Endothelial cell of umbilical vein (primary cell): ENCODE measurements around the gene ADAM22. TPM values are rescaled to one million over a fixed set of nuclear protein-coding genes. Genes with fewer than 3 reads are reported as not detected.

Source experiments
- BruUV-seq: library from RNA; stranded (reverse); fragments of 400-500 nt; replicated peaks from 2 replicates; lab custom pipeline; 2021; lab: Mats Ljungman, UMichigan
- CTCF ChIA-PET: fragments of 300-600, 350-600 bp; sonication (Branson Sonifier 250); formaldehyde crosslinking; loops from one replicate; lab custom pipeline; 2021; ENCODE audit warnings: antibody characterized with exemption, inconsistent platforms; lab: Charles Lee
- POLR2A ChIA-PET: fragments of 300-600, 350-600 bp; sonication (Branson Sonifier 250); formaldehyde crosslinking; loops from one replicate; lab custom pipeline; 2021; ENCODE audit warnings: antibody characterized with exemption, inconsistent platforms; lab: Charles Lee
- DNase-seq: peaks from one replicate; pipeline ENCODE4 v3.0.0-alpha.2; 2011; ENCODE audit warnings: low read depth, low spot score
- FAIRE-seq: peaks from 2 replicates; lab custom pipeline; 2011; peaks lifted over from hg19 to GRCh38; lab: Jason Lieb, UNC
- H2AFZ ChIP-seq: 2 replicates; pipeline ENCODE4 v1.6.0; 2012; ENCODE audit warnings: low read depth, low read length, control low read depth, inconsistent platforms
- H3K27ac ChIP-seq: 2 replicates; pipeline ENCODE4 v1.5.1; 2011; ENCODE audit warnings: low read depth, mild to moderate bottlenecking, control low read depth, low read length, moderate library complexity; ENCODE audit not compliant: insufficient read depth
- H3K27me3 ChIP-seq, 2 experiments: 2 replicates each; pipeline versions ENCODE4 v1.6.0 to v1.6.1; 2011; ENCODE audit warnings: low read length in 2 of 2, mixed read lengths in 1 of 2; ENCODE audit not compliant: control insufficient read depth in 2 of 2, insufficient read depth in 2 of 2
- H3K36me3 ChIP-seq, 2 experiments: 2 replicates in 1 of 2; 3 replicates in 1 of 2; pipeline ENCODE4 v1.5.1; 2011; ENCODE audit warnings: low read length in 2 of 2, mild to moderate bottlenecking in 1 of 2, moderate library complexity in 1 of 2; ENCODE audit not compliant: control insufficient read depth in 2 of 2, insufficient read depth in 2 of 2; ENCODE audit errors: extremely low read depth in 1 of 2
- H3K4me1 ChIP-seq: 3 replicates; pipeline ENCODE4 v1.5.1; 2011; ENCODE audit warnings: mild to moderate bottlenecking, low read length; ENCODE audit not compliant: control insufficient read depth, insufficient read depth; ENCODE audit errors: extremely low read depth
- H3K4me2 ChIP-seq: 2 replicates; pipeline ENCODE4 v1.6.1; 2011; ENCODE audit warnings: low read length, control low read depth, mixed read lengths; ENCODE audit not compliant: insufficient read depth
- H3K4me3 ChIP-seq, 3 experiments: fragments of 200-600 bp in 1 of 3; sonication (generic), shearing (Covaris generic) in 1 of 3; replicated peaks in 1 of 3; 2 replicates each; pipeline ENCODE4 v1.5.1; 2011 to 2016; ENCODE audit warnings: control low read depth in 3 of 3, low read length in 3 of 3, mild to moderate bottlenecking in 2 of 3, inconsistent platforms in 1 of 3, low read depth in 1 of 3, moderate library complexity in 1 of 3; ENCODE audit not compliant: insufficient read depth in 1 of 3
- H3K79me2 ChIP-seq: 2 replicates; pipeline ENCODE4 v1.6.0; 2012; ENCODE audit warnings: low read length, inconsistent platforms; ENCODE audit not compliant: control insufficient read depth, insufficient read depth
- H3K9ac ChIP-seq: replicated peaks from 2 replicates; pipeline ENCODE3; 2011; ENCODE audit warnings: low read length, control low read depth; ENCODE audit not compliant: insufficient read depth; ENCODE audit errors: extremely low read depth
- H3K9me1 ChIP-seq: replicated peaks from 3 replicates; pipeline ENCODE4 v1.6.0; 2011; ENCODE audit warnings: mild to moderate bottlenecking, low read length; ENCODE audit not compliant: control insufficient read depth, insufficient read depth; ENCODE audit errors: extremely low read depth
- H3K9me3 ChIP-seq: replicated peaks from 2 replicates; pipeline ENCODE4 v1.5.1; 2012; ENCODE audit warnings: low read length, inconsistent platforms; ENCODE audit not compliant: control insufficient read depth, insufficient read depth
- H4K20me1 ChIP-seq: replicated peaks from 2 replicates; pipeline ENCODE3; 2011; ENCODE audit warnings: mild to moderate bottlenecking, low read length; ENCODE audit not compliant: control insufficient read depth, insufficient read depth; ENCODE audit errors: extremely low read depth
- CTCF ChIP-seq, 2 donors: IDR thresholded peaks; 1 replicate in 1 of 2; 2 replicates in 1 of 2; pipeline ENCODE4 v1.5.1; 2011; ENCODE audit warnings: low read length in 2 of 2, mild to moderate bottlenecking in 2 of 2, moderate library complexity in 2 of 2, control low read depth in 1 of 2, inconsistent platforms in 1 of 2, low read depth in 1 of 2; ENCODE audit not compliant: insufficient read depth in 1 of 2; ENCODE audit errors: extremely low read depth in 1 of 2
- EZH2 ChIP-seq: IDR thresholded peaks from 2 replicates; pipeline ENCODE4 v1.6.1; 2012; ENCODE audit warnings: borderline replicate concordance, low read depth, mild to moderate bottlenecking, moderate library complexity, low read length, inconsistent platforms; ENCODE audit not compliant: severe bottlenecking
- FOS ChIP-seq: IDR thresholded peaks from 2 replicates; pipeline ENCODE4 v1.6.1; 2011; ENCODE audit warnings: mild to moderate bottlenecking, low read length, moderate library complexity, borderline replicate concordance; ENCODE audit not compliant: insufficient read depth
- GATA2 ChIP-seq: IDR thresholded peaks from 2 replicates; pipeline ENCODE4 v1.7.0; 2011; ENCODE audit warnings: low read depth, mild to moderate bottlenecking, moderate library complexity, mixed read lengths, low read length; ENCODE audit not compliant: insufficient read length, insufficient read depth
- JUN ChIP-seq: IDR thresholded peaks from 2 replicates; pipeline ENCODE4 v1.6.1; 2011; ENCODE audit warnings: borderline replicate concordance, low read depth; ENCODE audit not compliant: insufficient read length, insufficient read depth
- MAX ChIP-seq: IDR thresholded peaks from 2 replicates; pipeline ENCODE4 v1.6.1; 2011; ENCODE audit not compliant: insufficient read depth, insufficient read length
- MYC ChIP-seq: IDR thresholded peaks from one replicate; pipeline ENCODE4 v1.6.1; 2011; ENCODE audit warnings: mild to moderate bottlenecking, low read depth, low read length
- POLR2A ChIP-seq: IDR thresholded peaks from 2 replicates; pipeline ENCODE4 v1.6.1; 2012; ENCODE audit warnings: low read depth, mild to moderate bottlenecking, control low read depth, low read length
- POLR2AphosphoS5 ChIP-seq: IDR thresholded peaks from 2 replicates; pipeline ENCODE4 v1.6.1; 2012; ENCODE audit warnings: low read depth, mild to moderate bottlenecking, control low read depth, low read length, moderate library complexity; ENCODE audit not compliant: insufficient read depth
- dilution Hi-C: fragments of 300-500 bp; cut with MboI; formaldehyde crosslinking; loops from one replicate; pipeline ENCODE4 v1.15.0; 2019; ENCODE audit warnings: low sequenced_read_pairs; ENCODE audit not compliant: extremely low pct_ligation_motif_present
- intact Hi-C: fragments of 100-400 bp; cut with micrococcal nuclease; formaldehyde crosslinking; loops from one replicate; pipeline ENCODE4 v1.10.0; 2022
- polyA plus RNA-seq, 4 experiments: library from polyadenylated mRNA; depleted of rRNA in 3 of 4; stranded (reverse) in 3 of 4; unstranded in 1 of 4; fragments of >200 nt; gene quantifications; 2 replicates each; pipeline versions ENCODE4 v1.2.1 to v1.2.3, GENCODE V29; 2011 to 2012; ENCODE audit warnings: missing spikeins in 1 of 4
- total RNA-seq: library from RNA; stranded (reverse); gene quantifications from 2 replicates; pipeline ENCODE4 v1.2.3, GENCODE V29; 2021

Gene ADAM22
- total and polyA plus RNA-seq, 2 donors (not counting 3 experiments of a cell fraction or from before 2014, with no cell fraction given) = 0.33 to 0.53 TPM

- H3K27me3 ChIP-seq = no peaks in the 10 kb centered on the region
- TF ChIP-seq POLR2A (no peak), POLR2AphosphoS5 (no peak), MYC (no peak), MAX (no peak), FOS (no peak), JUN (no peak), EZH2 (no peak), CTCF (IDR thresholded peaks at IDR 0.05; ENCODE audit: extremely low read depth in 1 of 2, insufficient read depth in 1 of 2, low read depth in 1 of 2, low read length in 2 of 2) (no peak), GATA2 (no peak)
- no peaks in the 10 kb centered on the region for H3K9me3 ChIP-seq
- no peak overlapping the region for H3K27ac ChIP-seq
- no peak overlapping the region for H3K9ac ChIP-seq
- no peaks in the 10 kb centered on the region for H3K4me1 ChIP-seq
- dilution Hi-C loops = no loop called here
- H4K20me1 ChIP-seq = peaks cover 5% of the 10 kb centered on the region
- no peak overlapping the region for H2AFZ ChIP-seq
- H3K79me2 ChIP-seq = no peaks in the 10 kb centered on the region
- H3K4me3 ChIP-seq = no peak overlapping the region
- DNase-seq (no peak), FAIRE-seq (no peak)
- intact Hi-C loops = no loop called here
- BruUV-seq = no TSS peak
- no peaks in the 10 kb centered on the region for H3K9me1 ChIP-seq
- H3K36me3 ChIP-seq = peaks cover 21 to 33% of the 10 kb centered on the region in 2 experiments
- H3K4me2 ChIP-seq = no peak overlapping the region
- CTCF ChIA-PET = interaction anchor here (0.9 to 3.6 kb wide), 2 partner anchors 9 to 12 kb away, joined by 3 to 15 read pairs; no protein-coding TSS in a partner anchor
- POLR2A ChIA-PET = no interaction called here
Measured at GRCh38 chr7:88204525-88205110, 270.6 kb downstream of the ADAM22 start.
